Coronary artery (tissue), 2 donors: Measurements from ENCODE around the gene DBNL.
A peak's percentile ranks its signal among the peaks of the same experiment; 100 is the strongest.

Source experiments
- DNase-seq: peaks from one replicate; pipeline ENCODE4 v3.0.0-alpha.2; 2017; ENCODE audit warnings: low spot score
- H3K27ac ChIP-seq, 2 donors: fragments of 200-600 bp; sonication (generic); one replicate each; pipeline ENCODE4 v1.5.1; 2016 to 2019
- H3K4me3 ChIP-seq: fragments of 200-600 bp; sonication (generic); 2 replicates; pipeline ENCODE4 v1.5.1; 2016; ENCODE audit warnings: mild to moderate bottlenecking, moderate library complexity
- CTCF ChIP-seq: fragments of 200-600 bp; sonication (generic); IDR thresholded peaks from one replicate; pipeline ENCODE4 v1.5.1; 2019; ENCODE audit warnings: antibody characterized with exemption

DBNL gene

DNA sequence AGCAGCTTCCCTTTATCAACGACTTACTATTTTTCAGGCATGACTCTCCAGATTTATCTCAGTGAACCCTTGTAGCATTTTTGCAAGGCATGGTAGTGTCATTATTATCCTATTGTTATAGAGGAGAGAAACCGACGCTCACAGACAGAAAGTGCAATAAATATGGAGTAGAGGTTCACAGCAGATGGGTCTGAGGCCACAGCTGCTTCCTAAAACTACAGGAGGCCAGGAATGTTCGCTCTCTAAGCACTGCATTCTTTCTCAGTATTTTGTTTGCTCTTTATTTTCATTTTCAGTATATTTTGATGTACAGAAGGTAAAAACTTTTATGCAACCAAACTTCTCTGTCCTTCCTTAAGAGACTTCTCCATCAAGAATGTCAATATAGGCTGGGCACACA is 55.2 kb downstream of the DBNL start:
- peak overlapping the region; percentile 98 to 99 for H3K27ac ChIP-seq
- DNase-seq: no peak
- no peak for TF ChIP-seq CTCF

GRCh38 chr7:44100458-44101302 is 56.2 kb downstream of the DBNL start:
- Histone ChIP-seq H3K4me3 (no peak overlapping the region), H3K27ac (peak overlapping the region; percentile 98 to 99)
- no peak for DNase-seq
- TF ChIP-seq CTCF: no peak

More for the DNA sequence above, 55.2 kb downstream of the DBNL start:
- H3K4me3 ChIP-seq: no peak overlapping the region

GRCh38 chr7:44101303-44101965 is 56.9 kb downstream of the DBNL start:
- peak overlapping the region; percentile 98 to 99 for H3K27ac ChIP-seq
- no peak for TF ChIP-seq CTCF
- H3K4me3 ChIP-seq: peak overlapping the region; percentile 18
- DNase-seq: no peak

DNA sequence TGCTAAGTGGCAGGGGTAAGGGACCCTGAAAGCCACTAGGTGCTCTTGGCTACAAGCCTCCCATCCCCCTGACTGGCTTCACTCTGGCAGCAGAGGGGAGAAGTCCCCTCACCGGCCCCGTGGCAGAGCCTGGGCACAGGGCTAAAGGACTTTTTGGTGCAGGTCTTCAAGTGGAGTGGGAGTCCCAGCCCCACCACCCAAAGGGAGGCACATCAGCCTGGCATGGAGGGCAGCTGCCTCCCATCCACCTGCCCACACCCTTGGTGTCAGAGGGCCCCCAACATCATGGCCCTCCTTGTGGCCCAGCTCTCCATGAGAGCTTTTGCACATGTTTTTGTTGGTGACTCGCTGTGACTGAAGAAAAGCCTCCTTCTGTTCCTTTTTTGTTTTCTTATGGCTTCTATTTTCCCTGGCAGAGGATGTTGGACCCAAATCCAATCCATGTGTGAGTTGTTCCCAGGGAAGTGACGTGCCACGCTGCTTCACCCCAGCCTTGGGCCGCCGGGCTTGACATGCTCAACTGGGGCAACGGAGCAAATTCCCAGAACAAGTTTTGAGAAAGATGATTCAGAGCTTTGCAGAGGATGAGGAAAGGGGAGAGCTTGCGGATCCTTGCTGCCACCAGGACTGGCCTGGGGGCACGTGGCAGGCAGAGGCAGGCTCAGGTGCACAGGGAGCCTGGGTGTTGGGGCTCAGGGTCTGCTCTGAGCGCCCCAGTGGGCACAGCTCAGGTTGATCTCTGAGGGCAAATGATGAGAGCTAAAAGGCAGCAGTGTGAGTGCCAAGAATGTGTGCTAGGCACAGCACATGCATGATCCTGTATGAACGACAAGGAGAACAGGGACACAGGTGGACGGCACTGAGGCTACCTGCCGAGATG is 57.7 kb downstream of the DBNL start:
- TF ChIP-seq CTCF: no peak
- Histone ChIP-seq H3K27ac (peak overlapping the region; percentile 98 to 99), H3K4me3 (peak overlapping the region; percentile 32)
- DNase-seq: peak; percentile 96

DNA sequence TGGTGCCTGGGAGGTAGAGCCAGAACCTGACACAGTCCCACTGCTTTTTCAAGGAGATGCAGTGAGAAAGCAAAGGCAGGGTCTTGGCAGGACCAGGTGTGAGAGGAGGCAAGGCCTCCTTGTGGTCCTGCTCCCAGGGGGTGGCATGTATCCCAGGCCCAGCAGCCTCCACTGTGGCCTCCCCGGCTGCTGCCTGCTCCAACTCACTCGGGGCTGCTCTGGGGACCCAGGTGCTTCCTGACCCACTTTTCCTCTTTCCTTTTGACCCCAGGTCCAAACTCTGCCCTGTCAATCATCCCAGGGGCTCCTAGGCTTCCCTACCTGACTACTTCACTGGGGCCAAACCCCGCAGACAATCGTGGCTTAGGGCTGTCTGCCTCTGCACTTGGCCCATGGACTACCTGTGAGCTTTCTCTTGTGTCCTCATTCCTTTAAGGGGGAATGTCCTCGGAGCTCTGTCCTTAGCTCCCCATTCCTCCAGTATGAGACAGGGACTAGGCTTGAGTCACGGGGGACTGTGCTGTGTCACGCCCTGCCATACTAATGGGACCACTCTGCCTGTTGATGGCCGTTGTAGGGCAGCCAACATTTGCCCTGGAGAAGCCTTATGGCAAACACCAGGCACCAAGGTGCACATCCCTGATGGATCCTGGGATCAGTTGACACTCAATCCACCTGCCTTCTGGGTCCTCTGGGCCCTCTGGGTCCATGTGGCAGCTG is 58.5 kb downstream of the DBNL start:
- Histone ChIP-seq H3K27ac (peak overlapping the region; percentile 98 to 99), H3K4me3 (peak overlapping the region; percentile 80)
- TF ChIP-seq CTCF: no peak
- no peak for DNase-seq

DNA sequence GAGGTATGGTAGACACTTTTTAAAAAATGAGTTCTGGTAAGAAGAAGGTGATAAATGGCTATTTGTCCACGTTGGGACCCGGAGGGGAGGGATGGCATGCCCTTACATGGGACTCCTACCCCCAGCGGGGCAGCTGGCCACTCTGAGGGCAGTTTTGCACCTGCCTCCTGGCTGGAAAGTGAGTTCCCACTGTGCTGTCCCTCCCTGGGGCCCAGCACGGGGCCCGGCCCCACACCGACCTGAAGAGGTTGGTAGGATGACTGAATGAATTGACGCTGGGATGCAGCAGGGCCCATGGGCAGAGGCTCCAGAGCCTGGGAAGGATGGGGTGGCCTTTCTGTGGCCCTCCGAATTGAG is 59.0 kb downstream of the DBNL start:
- no peak for TF ChIP-seq CTCF
- Histone ChIP-seq H3K27ac (peak overlapping the region; percentile 98 to 99), H3K4me3 (peak overlapping the region; percentile 80)
- DNase-seq: no peak
